PC-3 (cell line): ENCODE measurements around the gene EIF2AK2. TPM values are rescaled to one million over a fixed set of nuclear protein-coding genes. Genes with fewer than 3 reads are reported as not detected.

ENCODE experiments used
- ATAC-seq: fragments of 200-7000 bp; cut with Tn5 transposase; 2 replicates; pipeline ENCODE4 v1.9.1; 2020; ENCODE audit warnings: mild to moderate bottlenecking, moderate library complexity
- BruUV-seq: library from RNA; stranded (reverse); fragments of 400-500 nt; replicated peaks from 2 replicates; lab custom pipeline; 2021; lab: Mats Ljungman, UMichigan
- CTCF ChIA-PET: fragments of 300-600 bp; sonication (Branson Sonifier 250); formaldehyde crosslinking; loops from one replicate; lab custom pipeline; 2022; ENCODE audit warnings: antibody characterized with exemption; lab: Charles Lee
- POLR2A ChIA-PET: fragments of 300-600 bp; sonication (Branson Sonifier 250); formaldehyde crosslinking; loops from one replicate; lab custom pipeline; 2022; ENCODE audit warnings: antibody characterized with exemption; ENCODE audit not compliant: unreplicated experiment; lab: Charles Lee
- DNase-seq: peaks from one replicate; pipeline ENCODE4 v3.0.0-alpha.2; 2015
- H2AFZ ChIP-seq: fragments of 300-600 bp; sonication (generic); 2 replicates; pipeline ENCODE4 v1.6.0; 2016; ENCODE audit warnings: antibody characterized with exemption, low read length
- H3F3A ChIP-seq: fragments of 300-600 bp; sonication (generic); one replicate; pipeline ENCODE4 v1.6.0; 2017; ENCODE audit warnings: antibody characterized with exemption, low read length, control low read depth, mild to moderate bottlenecking; ENCODE audit not compliant: unreplicated experiment
- H3K27ac ChIP-seq: fragments of 300-600 bp; sonication (generic); 2 replicates; pipeline ENCODE4 v1.5.1; 2016; ENCODE audit warnings: mild to moderate bottlenecking, low read length
- H3K27me3 ChIP-seq: fragments of 300-600 bp; sonication (generic); 2 replicates; pipeline ENCODE4 v1.6.1; 2016; ENCODE audit warnings: low read length, mixed read lengths
- H3K36me3 ChIP-seq: fragments of 300-600 bp; sonication (generic); 2 replicates; pipeline ENCODE4 v1.6.1; 2016; ENCODE audit warnings: low read depth, mixed run types, low read length, mixed read lengths
- H3K4me1 ChIP-seq: fragments of 300-600 bp; sonication (generic); 2 replicates; pipeline ENCODE4 v1.5.1; 2016; ENCODE audit warnings: low read length; ENCODE audit not compliant: insufficient read depth
- H3K4me2 ChIP-seq: fragments of 300-600 bp; sonication (generic); 2 replicates; pipeline ENCODE4 v1.6.0; 2016; ENCODE audit warnings: low read length
- H3K4me3 ChIP-seq: fragments of 300-600 bp; sonication (generic); 2 replicates; pipeline ENCODE4 v1.5.1; 2016; ENCODE audit warnings: mild to moderate bottlenecking, low read length, mixed read lengths
- H3K79me2 ChIP-seq: fragments of 300-600 bp; sonication (generic); 2 replicates; pipeline ENCODE4 v1.6.1; 2017; ENCODE audit warnings: low read length, mixed read lengths
- H3K9ac ChIP-seq: fragments of 300-600 bp; sonication (generic); 2 replicates; pipeline ENCODE4 v1.6.0; 2016; ENCODE audit warnings: mild to moderate bottlenecking, low read length
- H3K9me2 ChIP-seq: fragments of 300-600 bp; sonication (generic); replicated peaks from 2 replicates; pipeline ENCODE4 v1.6.1; 2016; ENCODE audit warnings: mixed run types, low read length, mixed read lengths
- H3K9me3 ChIP-seq: fragments of 300-600 bp; sonication (generic); 2 replicates; pipeline ENCODE4 v1.6.1; 2016; ENCODE audit warnings: low read length, mixed read lengths
- H4K20me1 ChIP-seq: fragments of 300-600 bp; sonication (generic); 2 replicates; pipeline ENCODE4 v1.6.1; 2016; ENCODE audit warnings: low read length, mixed read lengths
- EZH2 ChIP-seq: fragments of 300-600 bp; sonication (generic); IDR thresholded peaks from one replicate; pipeline ENCODE4 v1.6.1; 2017; ENCODE audit warnings: antibody characterized with exemption, mild to moderate bottlenecking, low read length; ENCODE audit not compliant: unreplicated experiment
- EZH2phosphoT487 ChIP-seq: fragments of 300-600 bp; sonication (generic); IDR thresholded peaks from 2 replicates; pipeline ENCODE4 v1.6.1; 2018; ENCODE audit warnings: mild to moderate bottlenecking, antibody characterized with exemption, low read length, borderline replicate concordance
- intact Hi-C: fragments of 100-400 bp; cut with micrococcal nuclease; formaldehyde crosslinking; loops from 2 replicates; pipeline ENCODE4 v1.9.0; 2023
- total RNA-seq: library from RNA; depleted of rRNA; stranded (reverse); fragments of >200 nt; gene quantifications from 2 replicates; pipeline ENCODE4 v1.2.3, GENCODE V29; 2014
- TF ChIP-seq, protein P1 (sequence below): fragments of 300-600 bp; sonication (generic); conservative IDR thresholded peaks from 2 replicates; pipeline ENCODE4 v1.5.1; 2017; ENCODE audit warnings: antibody characterized with exemption, low read depth, mild to moderate bottlenecking, low read length

Gene EIF2AK2
- total RNA-seq, 1 experiment from 2014 or later, result 29.3 TPM

DNA sequence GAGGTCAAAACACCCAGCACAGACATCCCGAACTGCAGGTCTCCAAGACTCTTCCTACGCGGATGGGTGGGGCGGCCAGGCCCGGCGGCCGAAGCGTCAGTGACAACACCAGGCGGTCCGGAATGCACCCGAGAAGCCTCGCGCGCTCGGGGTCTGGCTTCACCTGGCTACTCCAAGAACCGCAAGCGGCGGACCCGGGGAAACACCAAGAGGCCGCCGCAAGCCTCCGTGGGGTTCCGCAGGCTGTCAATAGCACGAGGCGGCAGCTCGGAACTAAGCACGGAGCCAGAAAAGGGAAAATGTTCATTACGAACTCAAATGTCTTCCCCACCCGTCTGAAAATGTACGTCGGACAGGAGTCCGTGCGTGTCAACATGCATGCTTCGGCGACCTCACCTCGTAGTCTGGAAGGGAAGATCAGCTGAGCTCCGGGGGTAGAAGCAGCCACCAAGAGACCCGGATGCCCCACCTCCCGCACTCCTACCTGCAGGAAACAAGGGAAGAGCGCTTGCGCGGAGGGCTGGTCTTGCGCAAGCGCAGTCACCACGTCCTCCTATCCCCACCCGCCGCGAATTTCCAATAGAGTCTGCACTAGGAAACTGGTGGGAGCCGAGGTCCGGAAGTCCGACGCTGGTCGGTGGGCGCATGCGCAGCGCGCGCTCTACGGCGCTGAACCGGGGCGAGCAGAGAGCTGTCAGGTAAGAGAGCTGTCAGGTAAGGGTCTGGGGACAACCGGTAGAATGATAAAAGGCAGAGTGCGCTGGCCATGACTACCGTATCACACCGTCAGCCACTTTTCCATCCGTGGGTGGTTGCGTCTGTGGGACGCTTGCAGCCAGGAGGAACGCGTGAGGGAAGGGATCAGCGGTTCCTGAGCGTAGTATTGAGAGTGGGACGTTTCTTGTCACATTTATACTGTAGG lies 72.6 kb downstream of the EIF2AK2 start, which contains the start of the genes GPATCH11 and HEATR5B:
Gene GPATCH11, plus strand, starts transcription at position 646 of the 922 bp plus-strand sequence. CDS start 3,864 bp downstream, outside the sequence.
Gene HEATR5B, minus strand, starts transcription at position 500 of the 922 bp plus-strand sequence. CDS start 958 bp downstream, outside the sequence.
- intact Hi-C loops, result no loop called here
- peak within 1 kb of the TSS; percentile 95 for H3K4me2 ChIP-seq
- H3F3A ChIP-seq, result peaks cover 5% of the 10 kb centered on the region
- H3K79me2 ChIP-seq, result peaks cover 32% of the 10 kb centered on the region
- ChIA-PET CTCF (interaction anchor here (0.7 kb wide), 1 partner anchor 806 kb away, joined by 3 read pairs; no protein-coding TSS in a partner anchor), POLR2A (interaction anchor here (0.5 to 0.7 kb wide), 2 partner anchors 181 to 1683 kb away, joined by 3 read pairs; no protein-coding TSS in a partner anchor)
- peak within 1 kb of the TSS; percentile 99 for H2AFZ ChIP-seq
- no peaks in the 10 kb centered on the region for H3K9me2 ChIP-seq
- no peaks in the 10 kb centered on the region for H4K20me1 ChIP-seq
- H3K27me3 ChIP-seq, result no peaks in the 10 kb centered on the region
- BruUV-seq, result TSS peak; percentile 56
- TF ChIP-seq EZH2, result no peak
- TF ChIP-seq, protein P1, sequence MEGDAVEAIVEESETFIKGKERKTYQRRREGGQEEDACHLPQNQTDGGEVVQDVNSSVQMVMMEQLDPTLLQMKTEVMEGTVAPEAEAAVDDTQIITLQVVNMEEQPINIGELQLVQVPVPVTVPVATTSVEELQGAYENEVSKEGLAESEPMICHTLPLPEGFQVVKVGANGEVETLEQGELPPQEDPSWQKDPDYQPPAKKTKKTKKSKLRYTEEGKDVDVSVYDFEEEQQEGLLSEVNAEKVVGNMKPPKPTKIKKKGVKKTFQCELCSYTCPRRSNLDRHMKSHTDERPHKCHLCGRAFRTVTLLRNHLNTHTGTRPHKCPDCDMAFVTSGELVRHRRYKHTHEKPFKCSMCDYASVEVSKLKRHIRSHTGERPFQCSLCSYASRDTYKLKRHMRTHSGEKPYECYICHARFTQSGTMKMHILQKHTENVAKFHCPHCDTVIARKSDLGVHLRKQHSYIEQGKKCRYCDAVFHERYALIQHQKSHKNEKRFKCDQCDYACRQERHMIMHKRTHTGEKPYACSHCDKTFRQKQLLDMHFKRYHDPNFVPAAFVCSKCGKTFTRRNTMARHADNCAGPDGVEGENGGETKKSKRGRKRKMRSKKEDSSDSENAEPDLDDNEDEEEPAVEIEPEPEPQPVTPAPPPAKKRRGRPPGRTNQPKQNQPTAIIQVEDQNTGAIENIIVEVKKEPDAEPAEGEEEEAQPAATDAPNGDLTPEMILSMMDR, result no peak
- no peak for TF ChIP-seq EZH2phosphoT487
- peak within 1 kb of the TSS; percentile 49 for H3K27ac ChIP-seq
- ATAC-seq (peak; percentile 92), DNase-seq (peak; percentile 98)
- no peaks in the 10 kb centered on the region for H3K9me3 ChIP-seq
- peak within 1 kb of the TSS; percentile 83 for H3K9ac ChIP-seq
- H3K4me1 ChIP-seq, result peaks cover 29% of the 10 kb centered on the region
- H3K36me3 ChIP-seq, result peaks cover 10% of the 10 kb centered on the region; the same call in 1 of the 2 replicates
- H3K4me3 ChIP-seq, result peak within 1 kb of the TSS; percentile 84

DNA sequence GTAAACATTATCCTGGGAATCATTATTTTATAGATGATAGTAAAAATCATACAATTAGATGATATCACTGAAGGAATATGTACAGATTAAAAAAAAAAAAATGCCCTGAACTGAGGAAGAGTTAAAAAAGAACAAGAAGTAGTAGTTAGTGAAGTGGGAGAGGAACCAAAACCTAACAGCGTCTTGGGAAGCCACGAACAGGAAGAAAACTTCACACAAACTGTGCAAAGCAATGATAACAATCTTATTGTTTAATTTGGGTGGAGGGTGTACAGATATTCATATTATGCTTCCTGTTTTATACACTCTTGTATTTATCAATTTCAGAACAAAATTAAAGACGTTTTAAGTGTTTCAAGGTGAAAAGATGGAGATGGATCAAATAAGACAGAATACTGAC lies 76.1 kb downstream of the EIF2AK2 start:
- Histone ChIP-seq H3K9me3 (no peaks in the 10 kb centered on the region), H3K4me3 (no peak overlapping the region), H3K27me3 (no peaks in the 10 kb centered on the region), H2AFZ (no peak overlapping the region), H3K4me1 (peaks cover 23% of the 10 kb centered on the region), H4K20me1 (no peaks in the 10 kb centered on the region), H3K9ac (no peak overlapping the region), H3K9me2 (no peaks in the 10 kb centered on the region), H3K27ac (no peak overlapping the region), H3K4me2 (no peak overlapping the region), H3K79me2 (peaks cover 36% of the 10 kb centered on the region), H3F3A (peaks cover 5% of the 10 kb centered on the region), H3K36me3 (peaks cover 14% of the 10 kb centered on the region; the same call in 1 of the 2 replicates)
- POLR2A ChIA-PET, result no interaction called here
- no peak for ATAC-seq
- BruUV-seq, result no TSS peak
- CTCF ChIA-PET, result no interaction called here
- TF ChIP-seq EZH2phosphoT487 (no peak), EZH2 (no peak)
- TF ChIP-seq, protein P1, result no peak
- intact Hi-C loops, result no loop called here
- no peak for DNase-seq
